H9 (cell line): ENCODE measurements around the gene PTPN3. TPM values are rescaled to one million over a fixed set of nuclear protein-coding genes. Genes with fewer than 3 reads are reported as not detected.

Source experiments
- DNase-seq: peaks from one replicate; pipeline ENCODE4 v3.0.0-alpha.2; 2017
- H2AFZ ChIP-seq: one replicate; pipeline ENCODE4 v1.6.1; 2013; ENCODE audit warnings: mild to moderate bottlenecking, low read length, control low read depth, moderate library complexity
- H2AK5ac ChIP-seq: 2 replicates; pipeline ENCODE4 v1.6.1; 2013; ENCODE audit warnings: low read length, control low read depth, mixed read lengths; ENCODE audit not compliant: insufficient read length
- H2BK120ac ChIP-seq: one replicate; pipeline ENCODE4 v1.6.1; 2013; ENCODE audit warnings: low read depth, mild to moderate bottlenecking, low read length, control low read depth, inconsistent platforms; ENCODE audit not compliant: poor library complexity, severe bottlenecking
- H2BK12ac ChIP-seq: 2 replicates; pipeline ENCODE4 v1.6.1; 2013; ENCODE audit warnings: low read length, control low read depth, mixed read lengths, low read depth; ENCODE audit not compliant: insufficient read length
- H2BK15ac ChIP-seq: 2 replicates; pipeline ENCODE4 v1.6.1; 2013; ENCODE audit warnings: low read depth, low read length, control low read depth
- H2BK20ac ChIP-seq: one replicate; pipeline ENCODE4 v1.6.1; 2013; ENCODE audit warnings: low read depth, mild to moderate bottlenecking, low read length, control low read depth, inconsistent platforms; ENCODE audit not compliant: poor library complexity, severe bottlenecking
- H2BK5ac ChIP-seq: 2 replicates; pipeline ENCODE4 v1.6.1; 2013; ENCODE audit warnings: low read length, control low read depth, mixed read lengths; ENCODE audit not compliant: insufficient read length
- H3K14ac ChIP-seq: 2 replicates; pipeline ENCODE4 v1.6.1; 2013; ENCODE audit warnings: low read length, control low read depth; ENCODE audit not compliant: insufficient read depth
- H3K18ac ChIP-seq: 2 replicates; pipeline ENCODE4 v1.6.1; 2013; ENCODE audit warnings: low read depth, mild to moderate bottlenecking, mixed read lengths, low read length, control low read depth; ENCODE audit not compliant: insufficient read length
- H3K23ac ChIP-seq: 2 replicates; pipeline ENCODE4 v1.6.1; 2013; ENCODE audit warnings: low read length, control low read depth, mixed read lengths, low read depth; ENCODE audit not compliant: insufficient read length
- H3K23me2 ChIP-seq: 2 replicates; pipeline ENCODE4 v1.6.1; 2013; ENCODE audit warnings: low read depth, mild to moderate bottlenecking, mixed read lengths, low read length, control low read depth; ENCODE audit not compliant: insufficient read length, poor library complexity, severe bottlenecking
- H3K27ac ChIP-seq: 2 replicates; pipeline ENCODE4 v1.5.1; 2013; ENCODE audit warnings: low read length, control low read depth, mixed read lengths, low read depth; ENCODE audit not compliant: insufficient read length
- H3K27me3 ChIP-seq: 2 replicates; pipeline ENCODE4 v1.6.1; 2013; ENCODE audit warnings: low read length, control low read depth, inconsistent platforms; ENCODE audit not compliant: insufficient read depth
- H3K4ac ChIP-seq: 2 replicates; pipeline ENCODE4 v1.6.1; 2013; ENCODE audit warnings: low read depth, mild to moderate bottlenecking, control low read depth, inconsistent platforms, low read length, moderate library complexity
- H3K4me1 ChIP-seq: 2 replicates; pipeline ENCODE4 v1.6.1; 2013; ENCODE audit warnings: low read length, control low read depth, inconsistent platforms; ENCODE audit not compliant: insufficient read depth
- H3K4me2 ChIP-seq: 2 replicates; pipeline ENCODE4 v1.6.1; 2013; ENCODE audit warnings: low read length, control low read depth, mixed read lengths; ENCODE audit not compliant: insufficient read length, insufficient read depth
- H3K56ac ChIP-seq: 2 replicates; pipeline ENCODE4 v1.6.1; 2013; ENCODE audit warnings: low read depth, mild to moderate bottlenecking, mixed read lengths, low read length, control low read depth; ENCODE audit not compliant: insufficient read length
- H3K79me1 ChIP-seq: 2 replicates; pipeline ENCODE4 v1.6.1; 2013; ENCODE audit warnings: low read depth, mild to moderate bottlenecking, moderate library complexity, low read length, control low read depth, inconsistent platforms; ENCODE audit not compliant: insufficient read depth, poor library complexity, severe bottlenecking
- H3K79me2 ChIP-seq: 2 replicates; pipeline ENCODE4 v1.6.1; 2013; ENCODE audit warnings: low read length, control low read depth, inconsistent platforms; ENCODE audit not compliant: insufficient read depth
- H3K9ac ChIP-seq: 2 replicates; pipeline ENCODE4 v1.6.1; 2013; ENCODE audit warnings: low read length, control low read depth, mixed read lengths; ENCODE audit not compliant: insufficient read length; ENCODE audit errors: extremely low read depth
- H3K9me3 ChIP-seq: one replicate; pipeline ENCODE4 v1.6.1; 2013; ENCODE audit warnings: low read depth, low read length, inconsistent platforms; ENCODE audit not compliant: control insufficient read depth
- H3T11ph ChIP-seq: one replicate; pipeline ENCODE4 v1.6.1; 2013; ENCODE audit warnings: mild to moderate bottlenecking, low read length, control low read depth, inconsistent platforms
- H4K20me1 ChIP-seq: one replicate; pipeline ENCODE4 v1.6.1; 2013; ENCODE audit not compliant: control insufficient read depth, insufficient read length, insufficient read depth
- H4K5ac ChIP-seq: 2 replicates; pipeline ENCODE4 v1.6.1; 2013; ENCODE audit warnings: low read depth, mild to moderate bottlenecking, mixed read lengths, low read length, control low read depth; ENCODE audit not compliant: insufficient read length
- H4K8ac ChIP-seq: replicated peaks from 2 replicates; pipeline ENCODE4 v1.6.1; 2013; ENCODE audit warnings: low read length, control low read depth, mixed read lengths, low read depth; ENCODE audit not compliant: insufficient read length
- H4K91ac ChIP-seq: 2 replicates; pipeline ENCODE4 v1.6.1; 2013; ENCODE audit warnings: low read depth, mild to moderate bottlenecking, moderate library complexity, mixed read lengths, low read length, control low read depth; ENCODE audit not compliant: insufficient read length
- H3K27ac Mint-ChIP-seq, 3 experiments: 2 replicates in 2 of 3; 3 replicates in 1 of 3; pipeline ENCODE4 v1.8.0; 2020 to 2021; ENCODE audit warnings: mixed read lengths in 3 of 3, mild to moderate bottlenecking in 1 of 3, moderate library complexity in 1 of 3
- H3K27me3 Mint-ChIP-seq: 2 replicates; pipeline ENCODE4 v1.8.0; 2021; ENCODE audit warnings: low read depth, mild to moderate bottlenecking, moderate library complexity, mixed read lengths
- H3K36me3 Mint-ChIP-seq, 3 experiments: 2 replicates in 2 of 3; 3 replicates in 1 of 3; pipeline ENCODE4 v1.8.0; 2020 to 2021; ENCODE audit warnings: low read depth in 3 of 3, mixed read lengths in 3 of 3; ENCODE audit not compliant: insufficient read depth in 1 of 3
- H3K4me1 Mint-ChIP-seq, 2 experiments: 2 replicates each; pipeline ENCODE4 v1.8.0; 2020; ENCODE audit warnings: mixed read lengths in 2 of 2
- H3K4me3 Mint-ChIP-seq, 2 experiments: 2 replicates in 1 of 2; 3 replicates in 1 of 2; pipeline ENCODE4 v1.8.0; 2020 to 2021; ENCODE audit warnings: mild to moderate bottlenecking in 2 of 2, mixed read lengths in 2 of 2, moderate library complexity in 1 of 2
- H3K9me3 Mint-ChIP-seq, 2 experiments: 2 replicates in 1 of 2; 3 replicates in 1 of 2; pipeline ENCODE4 v1.8.0; 2020; ENCODE audit warnings: mild to moderate bottlenecking in 2 of 2, mixed read lengths in 2 of 2, moderate library complexity in 1 of 2
- WGBS: extraction: QIAGEN DNeasy Blood & Tissue Kit; methylation state at CpG from one replicate; pipeline ENCODE4 v1.1.7; 2013; ENCODE audit warnings: missing lambda C conversion rate, low lambda C conversion rate, mixed read lengths; ENCODE audit not compliant: insufficient read length; ENCODE audit errors: extremely low coverage; 5-methylcytosine and 5-hydroxymethylcytosine counted together
- total RNA-seq: library from RNA; stranded (reverse); gene quantifications from 2 replicates; pipeline ENCODE4 v1.2.1, GENCODE V29; 2021
- TF ChIP-seq, protein P1 (sequence below): fragments of 200-600 bp; sonication (generic); conservative IDR thresholded peaks from 3 replicates; pipeline ENCODE4 v1.8.0; 2021; ENCODE audit warnings: antibody characterized with exemption, mild to moderate bottlenecking

PTPN3 gene
- total RNA-seq, 1 experiment from 2014 or later: 2.6 TPM

- Histone ChIP-seq H3K23ac (no peak overlapping the region), H2BK12ac (no peak overlapping the region), H3K79me1 (no peaks in the 10 kb centered on the region), H4K8ac (no peak overlapping the region), H3K27ac (no peak overlapping the region), H2BK20ac (no peak overlapping the region), H4K91ac (no peak overlapping the region), H4K20me1 (no peaks in the 10 kb centered on the region), H2AFZ (no peak overlapping the region), H3K9ac (no peak overlapping the region), H3K56ac (no peak overlapping the region), H3K23me2 (no peaks in the 10 kb centered on the region), H4K5ac (no peak overlapping the region), H3K9me3 (no peaks in the 10 kb centered on the region), H3K4ac (no peak overlapping the region), H3T11ph (no peak overlapping the region), H2BK15ac (no peak overlapping the region), H3K79me2 (no peaks in the 10 kb centered on the region), H3K14ac (no peak overlapping the region), H2BK5ac (no peak overlapping the region), H3K18ac (no peak overlapping the region), H3K4me2 (no peak overlapping the region), H3K4me1 (no peaks in the 10 kb centered on the region), H2AK5ac (no peak overlapping the region), H2BK120ac (no peak overlapping the region), H3K27me3 (no peaks in the 10 kb centered on the region)
- Mint-ChIP-seq H3K36me3 (peaks cover 0 to 2% (median 0%) of the 10 kb centered on the region in 3 experiments; a peak in 3 of 7 replicates), H3K27ac (no peak overlapping the region), H3K27me3 (no peaks in the 10 kb centered on the region; the same call in 1 of the 2 replicates), H3K9me3 (no peaks in the 10 kb centered on the region; a peak in 1 of 5 replicates), H3K4me3 (no peak overlapping the region), H3K4me1 (peaks cover 0 to 4% of the 10 kb centered on the region in 2 experiments; a peak in 1 of 4 replicates)
- WGBS: no CpG with 5 or more reads among the region's 6 CpGs
- DNase-seq: no peak
- TF ChIP-seq, protein P1, sequence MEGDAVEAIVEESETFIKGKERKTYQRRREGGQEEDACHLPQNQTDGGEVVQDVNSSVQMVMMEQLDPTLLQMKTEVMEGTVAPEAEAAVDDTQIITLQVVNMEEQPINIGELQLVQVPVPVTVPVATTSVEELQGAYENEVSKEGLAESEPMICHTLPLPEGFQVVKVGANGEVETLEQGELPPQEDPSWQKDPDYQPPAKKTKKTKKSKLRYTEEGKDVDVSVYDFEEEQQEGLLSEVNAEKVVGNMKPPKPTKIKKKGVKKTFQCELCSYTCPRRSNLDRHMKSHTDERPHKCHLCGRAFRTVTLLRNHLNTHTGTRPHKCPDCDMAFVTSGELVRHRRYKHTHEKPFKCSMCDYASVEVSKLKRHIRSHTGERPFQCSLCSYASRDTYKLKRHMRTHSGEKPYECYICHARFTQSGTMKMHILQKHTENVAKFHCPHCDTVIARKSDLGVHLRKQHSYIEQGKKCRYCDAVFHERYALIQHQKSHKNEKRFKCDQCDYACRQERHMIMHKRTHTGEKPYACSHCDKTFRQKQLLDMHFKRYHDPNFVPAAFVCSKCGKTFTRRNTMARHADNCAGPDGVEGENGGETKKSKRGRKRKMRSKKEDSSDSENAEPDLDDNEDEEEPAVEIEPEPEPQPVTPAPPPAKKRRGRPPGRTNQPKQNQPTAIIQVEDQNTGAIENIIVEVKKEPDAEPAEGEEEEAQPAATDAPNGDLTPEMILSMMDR: no peak
Measured at GRCh38 chr9:109428854-109429253, 69.3 kb downstream of the PTPN3 start.
